ENCODE data around the gene TMEM87A. TPM values are rescaled to one million over a fixed set of nuclear protein-coding genes. Genes with fewer than 3 reads are reported as not detected.

TMEM87A gene
- total RNA-seq, 1 experiment from 2014 or later, result 55.8 TPM

DNA sequence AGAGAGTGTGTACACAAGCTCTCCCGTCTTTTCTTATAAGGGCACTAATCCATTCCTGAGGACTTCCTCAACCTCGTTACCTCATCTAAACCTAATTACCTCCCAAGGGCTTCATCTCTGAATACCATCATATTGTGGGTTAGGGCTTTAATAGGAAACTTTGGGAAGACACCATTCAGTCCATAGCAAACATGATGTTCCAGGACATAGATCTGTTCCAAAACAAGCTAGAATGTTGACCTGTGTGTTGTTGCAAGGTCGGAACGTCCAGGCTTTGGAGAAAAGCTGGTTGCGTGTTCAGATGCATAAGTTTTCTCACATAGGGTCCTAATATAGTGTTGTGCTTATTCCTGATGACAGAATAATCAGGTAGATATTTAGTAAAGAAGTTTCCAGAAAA, 9.7 kb upstream of the TMEM87A start:
- ATAC-seq (no peak), DNase-seq (no peak)
- BruUV-seq (replicated peaks), result no TSS peak
- H2AFZ ChIP-seq (ENCODE audit: low read length), result no peak overlapping the region
- H3K27me3 ChIP-seq (ENCODE audit: low read length), result no peaks in the 10 kb centered on the region
- no peaks in the 10 kb centered on the region for H3K79me2 ChIP-seq (ENCODE audit: low read length)
- H3K4me1 ChIP-seq (ENCODE audit: insufficient read depth, low read length), result no peaks in the 10 kb centered on the region
- H3K9ac ChIP-seq (ENCODE audit: low read length), result no peak overlapping the region
- H4K20me1 ChIP-seq (ENCODE audit: low read length), result no peaks in the 10 kb centered on the region
- no peaks in the 10 kb centered on the region for H3K9me3 ChIP-seq (ENCODE audit: low read length)
- no peak for TF ChIP-seq EZH2 (IDR thresholded peaks at IDR 0.05; ENCODE audit: low read length, unreplicated experiment)
- no peak for TF ChIP-seq CTCF (conservative IDR thresholded peaks at IDR 0.05; ENCODE audit: low read depth, low read length)
- TF ChIP-seq EZH2phosphoT487 (IDR thresholded peaks at IDR 0.05; ENCODE audit: borderline replicate concordance, low read length), result no peak
- no peak overlapping the region for H3K27ac ChIP-seq (ENCODE audit: low read length)
- ChIA-PET CTCF (no interaction called here), POLR2A (ENCODE audit: unreplicated experiment) (interaction anchor here (0.6 kb wide), 1 partner anchor 26 kb away, joined by 5 read pairs; no protein-coding TSS in a partner anchor)
- no peak overlapping the region for H3K4me2 ChIP-seq (ENCODE audit: low read length)
- intact Hi-C loops (cut with micrococcal nuclease), result no loop called here
- H3K4me3 ChIP-seq (ENCODE audit: low read length), result no peak overlapping the region
- H3K9me2 ChIP-seq (replicated peaks; ENCODE audit: low read length), result no peaks in the 10 kb centered on the region
- H3K36me3 ChIP-seq (ENCODE audit: low read depth, low read length), result no peaks in the 10 kb centered on the region; the same call in 1 of the 2 replicates
- H3F3A ChIP-seq (ENCODE audit: low read length, unreplicated experiment), result no peaks in the 10 kb centered on the region

- no peaks in the 10 kb centered on the region for H3K27me3 ChIP-seq (ENCODE audit: low read length)
- no peaks in the 10 kb centered on the region for H3F3A ChIP-seq (ENCODE audit: low read length, unreplicated experiment)
- POLR2A ChIA-PET (ENCODE audit: unreplicated experiment), result no interaction called here
- H3K9ac ChIP-seq (ENCODE audit: low read length), result no peak overlapping the region
- H4K20me1 ChIP-seq (ENCODE audit: low read length), result no peaks in the 10 kb centered on the region
- no peak overlapping the region for H3K4me3 ChIP-seq (ENCODE audit: low read length)
- no peaks in the 10 kb centered on the region for H3K4me1 ChIP-seq (ENCODE audit: insufficient read depth, low read length)
- no peaks in the 10 kb centered on the region; the same call in 1 of the 2 replicates for H3K36me3 ChIP-seq (ENCODE audit: low read depth, low read length)
- H2AFZ ChIP-seq (ENCODE audit: low read length), result no peak overlapping the region
- BruUV-seq (replicated peaks), result no TSS peak
- CTCF ChIA-PET, result no interaction called here
- H3K27ac ChIP-seq (ENCODE audit: low read length), result no peak overlapping the region
- H3K9me2 ChIP-seq (replicated peaks; ENCODE audit: low read length), result no peaks in the 10 kb centered on the region
- intact Hi-C loops (cut with micrococcal nuclease), result no loop called here
- TF ChIP-seq CTCF (conservative IDR thresholded peaks at IDR 0.05; ENCODE audit: low read depth, low read length) (no peak), EZH2phosphoT487 (IDR thresholded peaks at IDR 0.05; ENCODE audit: borderline replicate concordance, low read length) (no peak), EZH2 (IDR thresholded peaks at IDR 0.05; ENCODE audit: low read length, unreplicated experiment) (no peak)
- DNase-seq (no peak), ATAC-seq (no peak)
- no peak overlapping the region for H3K4me2 ChIP-seq (ENCODE audit: low read length)
- H3K9me3 ChIP-seq (ENCODE audit: low read length), result no peaks in the 10 kb centered on the region
- no peaks in the 10 kb centered on the region for H3K79me2 ChIP-seq (ENCODE audit: low read length)
These were observed 9.1 kb upstream of the TMEM87A start for GRCh38 chr15:42282344-42282743.

DNA sequence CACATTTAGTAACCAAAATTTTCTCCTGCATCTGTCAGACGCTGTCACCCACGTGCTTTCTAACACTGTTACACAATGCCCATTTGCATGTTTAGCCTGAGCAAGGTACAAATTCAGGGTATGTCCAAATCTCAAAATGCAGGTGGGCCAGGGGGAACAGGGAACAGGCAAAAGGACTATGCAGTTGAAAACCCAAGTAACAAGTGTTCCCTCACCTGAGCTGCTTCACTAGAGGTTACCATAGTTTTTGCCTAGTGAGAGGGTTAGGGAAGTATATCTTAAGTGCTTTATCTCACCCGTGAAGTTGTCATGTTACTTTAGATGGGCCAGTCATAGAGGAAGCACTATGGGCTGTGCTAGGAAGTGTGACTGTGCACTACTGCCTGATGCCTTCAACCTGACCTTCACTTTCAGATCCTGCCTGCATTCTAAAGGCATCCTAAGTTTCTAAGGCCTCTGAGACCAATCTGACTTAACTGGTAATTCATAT, 6.0 kb upstream of the TMEM87A start:
- Histone ChIP-seq H3K27me3 (ENCODE audit: low read length) (no peaks in the 10 kb centered on the region), H3K4me3 (ENCODE audit: low read length) (no peak overlapping the region), H3K36me3 (ENCODE audit: low read depth, low read length) (no peaks in the 10 kb centered on the region; the same call in 1 of the 2 replicates), H3K79me2 (ENCODE audit: low read length) (peaks cover 18% of the 10 kb centered on the region), H3K9me3 (ENCODE audit: low read length) (no peaks in the 10 kb centered on the region), H3K27ac (ENCODE audit: low read length) (no peak overlapping the region), H2AFZ (ENCODE audit: low read length) (no peak overlapping the region), H3K4me1 (ENCODE audit: insufficient read depth, low read length) (peaks cover 19% of the 10 kb centered on the region), H3K9ac (ENCODE audit: low read length) (no peak overlapping the region), H3F3A (ENCODE audit: low read length, unreplicated experiment) (no peaks in the 10 kb centered on the region), H3K4me2 (ENCODE audit: low read length) (no peak overlapping the region), H4K20me1 (ENCODE audit: low read length) (no peaks in the 10 kb centered on the region), H3K9me2 (replicated peaks; ENCODE audit: low read length) (no peaks in the 10 kb centered on the region)
- no TSS peak for BruUV-seq (replicated peaks)
- ChIA-PET CTCF (no interaction called here), POLR2A (ENCODE audit: unreplicated experiment) (no interaction called here)
- no peak for ATAC-seq
- intact Hi-C loops (cut with micrococcal nuclease), result no loop called here
- DNase-seq, result no peak
- TF ChIP-seq CTCF (conservative IDR thresholded peaks at IDR 0.05; ENCODE audit: low read depth, low read length), result no peak
- TF ChIP-seq EZH2 (IDR thresholded peaks at IDR 0.05; ENCODE audit: low read length, unreplicated experiment), result no peak
